Inferior parietal cortex (tissue), 1 donor: ENCODE data around the gene ZP3.
"Not testable (repeated sequence)": the region's sequence is repeated elsewhere in the genome, so short reads cannot be mapped to it uniquely, and the experiment has no call there.

Experiments used
- DNase-seq: peaks from one replicate; pipeline ENCODE4 v3.0.0-alpha.2; 2016; ENCODE audit errors: extremely low spot score

Gene ZP3

DNA sequence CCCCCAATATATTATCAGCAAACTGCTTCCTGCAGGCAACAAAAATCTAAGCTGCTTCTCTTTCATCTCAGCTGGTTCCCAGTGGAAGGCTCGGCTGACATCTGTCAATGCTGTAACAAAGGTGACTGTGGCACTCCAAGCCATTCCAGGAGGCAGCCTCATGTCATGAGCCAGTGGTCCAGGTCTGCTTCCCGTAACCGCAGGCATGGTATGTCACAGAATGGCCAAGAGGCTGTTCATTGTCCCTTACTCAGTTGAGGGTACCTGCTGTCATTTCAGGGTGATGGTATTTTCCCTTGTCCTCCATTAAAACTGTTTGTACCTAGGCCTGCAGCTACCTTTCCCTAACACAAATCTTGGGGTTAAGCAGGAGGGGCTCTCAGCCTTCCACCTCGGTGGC, 15.7 kb downstream of the ZP3 start:
- not testable (repeated sequence) for DNase-seq

DNA sequence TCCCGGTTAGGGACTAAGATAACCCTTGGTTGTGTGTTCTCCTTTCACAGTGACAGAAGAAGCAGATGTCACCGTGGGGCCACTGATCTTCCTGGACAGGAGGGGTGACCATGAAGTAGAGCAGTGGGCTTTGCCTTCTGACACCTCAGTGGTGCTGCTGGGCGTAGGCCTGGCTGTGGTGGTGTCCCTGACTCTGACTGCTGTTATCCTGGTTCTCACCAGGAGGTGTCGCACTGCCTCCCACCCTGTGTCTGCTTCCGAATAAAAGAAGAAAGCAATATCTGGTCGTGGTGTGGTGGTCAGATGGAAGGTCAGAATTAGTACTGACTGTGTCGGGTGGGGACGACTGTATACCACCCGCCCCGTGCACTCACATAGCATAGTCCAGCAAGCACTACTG, 17.0 kb downstream of the ZP3 start:
- DNase-seq: not testable (repeated sequence)

DNA sequence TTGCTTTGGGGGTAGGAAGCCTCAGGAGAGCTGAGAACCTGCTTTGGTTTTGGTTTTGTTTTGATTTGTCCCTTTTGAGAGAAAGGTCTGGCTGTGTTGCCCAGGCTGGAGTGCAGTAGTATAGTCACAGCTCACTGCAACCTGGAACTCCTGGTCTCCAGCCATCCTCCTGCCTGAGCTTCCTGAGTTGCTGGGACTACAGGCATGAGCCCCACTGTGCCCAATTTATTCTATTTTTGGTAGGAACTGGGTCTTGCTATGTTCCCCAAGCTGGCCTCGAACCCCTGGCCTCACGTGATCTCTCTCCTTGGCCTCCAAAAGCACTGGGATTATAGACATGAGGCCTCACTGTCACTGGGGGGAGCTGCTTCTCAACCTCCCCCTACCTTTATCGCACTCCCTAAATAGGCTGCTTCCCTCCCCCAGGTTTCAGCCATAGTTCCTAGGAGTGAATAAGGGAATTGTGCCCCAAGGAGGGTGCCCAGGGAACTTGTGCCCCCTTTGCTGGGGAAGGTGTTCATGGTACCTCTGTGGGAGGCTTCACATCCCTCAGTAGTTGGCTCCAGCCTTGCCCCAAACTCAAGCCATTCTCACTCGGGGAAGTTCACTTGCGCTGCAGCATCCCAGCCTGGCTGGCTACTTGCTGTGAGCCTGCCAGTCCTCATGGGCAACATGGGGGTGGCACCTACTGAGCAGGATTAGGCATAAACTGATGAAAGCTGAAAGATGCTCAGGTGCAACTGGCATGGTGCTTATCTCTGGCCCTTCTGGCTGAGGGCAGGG, 18.1 kb downstream of the ZP3 start:
- not testable (repeated sequence) for DNase-seq

DNA sequence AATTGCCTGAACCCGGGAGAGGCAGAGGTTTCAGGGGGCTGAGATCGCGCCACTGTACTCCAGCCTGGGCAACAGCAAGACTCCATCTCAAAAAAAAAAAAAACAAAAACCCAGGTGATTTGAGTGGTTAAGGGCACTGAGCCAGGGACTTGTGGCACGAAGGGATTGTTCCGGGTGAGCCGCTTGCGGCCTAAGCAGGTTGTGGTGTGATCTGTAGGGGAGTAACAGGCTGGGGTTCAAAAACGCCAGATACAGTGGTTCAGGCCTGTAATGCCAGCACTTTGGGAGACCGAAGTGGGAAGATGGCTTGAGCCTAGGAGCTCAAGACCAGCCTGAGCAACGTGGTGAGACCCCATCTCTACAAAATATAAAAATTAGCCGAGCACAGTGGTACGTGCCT, 19.1 kb downstream of the ZP3 start:
- DNase-seq: not testable (repeated sequence)

DNA sequence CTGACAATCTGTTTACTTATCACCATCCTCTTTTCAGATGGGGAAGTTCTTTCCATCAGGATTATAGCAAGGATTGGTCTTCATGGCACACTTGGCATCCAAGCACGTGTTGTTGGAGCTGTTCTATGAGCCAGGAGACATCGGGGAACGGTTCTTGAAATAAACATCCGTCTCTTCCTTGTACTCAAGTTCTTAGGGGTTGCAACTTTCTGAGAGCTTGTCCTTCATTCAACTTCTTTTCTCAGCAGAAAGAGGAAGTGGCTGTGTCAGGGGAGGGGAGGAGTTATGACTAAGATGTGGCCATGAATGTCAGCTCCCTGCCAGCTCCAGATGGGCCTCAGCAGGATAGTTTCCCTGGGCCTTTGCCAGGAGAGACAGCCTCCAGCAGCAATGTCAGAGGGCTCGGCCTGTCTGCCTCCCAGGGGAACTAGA, 20.8 kb downstream of the ZP3 start:
- DNase-seq: not testable (repeated sequence)

DNA sequence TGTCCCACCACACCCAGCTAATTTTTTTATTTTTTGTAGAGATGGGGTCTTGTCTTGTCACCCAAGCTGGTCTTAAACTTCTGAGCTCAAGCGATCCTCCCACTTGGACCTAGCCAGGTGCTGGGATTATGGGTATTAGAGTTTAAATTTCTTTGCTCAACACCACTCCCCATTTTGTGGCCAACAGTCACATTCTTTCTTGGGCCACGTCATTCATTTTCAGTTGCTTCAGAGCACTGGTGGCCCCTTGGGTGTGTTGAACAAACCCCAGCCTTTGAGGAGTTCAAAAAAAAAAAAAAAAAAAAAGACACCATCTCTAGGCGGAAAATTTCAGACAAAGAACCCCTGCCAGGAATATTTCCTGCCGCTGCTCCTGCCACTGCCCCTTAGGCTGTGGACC, 32.3 kb downstream of the ZP3 start:
- not testable (repeated sequence) for DNase-seq

DNA sequence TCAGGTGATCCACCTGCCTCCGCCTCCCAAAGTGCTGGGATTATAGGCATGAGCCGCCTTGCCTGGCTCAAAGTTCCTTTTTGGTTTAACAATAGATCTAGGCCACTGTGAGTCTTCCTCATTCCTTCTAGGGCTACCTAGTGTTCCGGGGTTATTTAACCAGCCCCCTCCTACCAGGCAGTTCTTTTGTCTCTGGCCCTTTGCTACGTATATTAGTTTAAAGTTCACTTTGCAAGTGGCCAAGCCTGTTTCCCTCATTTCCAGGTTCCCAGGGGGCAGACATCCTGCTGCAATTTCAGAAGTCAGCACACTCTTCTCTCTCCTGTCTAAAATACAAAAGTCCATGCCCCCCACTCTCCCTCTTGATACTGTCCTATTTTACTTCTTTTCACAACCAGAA, 33.8 kb downstream of the ZP3 start:
- not testable (repeated sequence) for DNase-seq

DNA sequence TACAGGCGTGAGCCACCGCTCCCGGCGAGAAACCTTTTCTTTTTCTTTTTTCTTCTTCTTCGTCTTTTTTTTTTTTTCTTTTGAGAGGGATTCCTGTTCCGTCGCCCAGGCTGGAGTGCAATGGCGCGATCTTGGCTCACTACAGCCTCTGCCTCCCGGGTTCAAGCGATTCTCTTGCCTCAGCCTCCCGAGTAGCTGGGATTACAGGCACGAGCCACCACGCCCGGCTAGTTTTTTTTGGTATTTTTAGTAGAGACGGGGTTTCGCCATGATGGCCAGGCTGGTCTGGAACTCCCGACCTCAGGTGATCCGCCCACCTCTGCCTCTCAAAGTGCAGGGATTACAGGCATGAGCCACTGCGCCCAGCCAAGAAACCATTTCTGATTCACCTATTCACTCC, 36.0 kb downstream of the ZP3 start:
- not testable (repeated sequence) for DNase-seq

DNA sequence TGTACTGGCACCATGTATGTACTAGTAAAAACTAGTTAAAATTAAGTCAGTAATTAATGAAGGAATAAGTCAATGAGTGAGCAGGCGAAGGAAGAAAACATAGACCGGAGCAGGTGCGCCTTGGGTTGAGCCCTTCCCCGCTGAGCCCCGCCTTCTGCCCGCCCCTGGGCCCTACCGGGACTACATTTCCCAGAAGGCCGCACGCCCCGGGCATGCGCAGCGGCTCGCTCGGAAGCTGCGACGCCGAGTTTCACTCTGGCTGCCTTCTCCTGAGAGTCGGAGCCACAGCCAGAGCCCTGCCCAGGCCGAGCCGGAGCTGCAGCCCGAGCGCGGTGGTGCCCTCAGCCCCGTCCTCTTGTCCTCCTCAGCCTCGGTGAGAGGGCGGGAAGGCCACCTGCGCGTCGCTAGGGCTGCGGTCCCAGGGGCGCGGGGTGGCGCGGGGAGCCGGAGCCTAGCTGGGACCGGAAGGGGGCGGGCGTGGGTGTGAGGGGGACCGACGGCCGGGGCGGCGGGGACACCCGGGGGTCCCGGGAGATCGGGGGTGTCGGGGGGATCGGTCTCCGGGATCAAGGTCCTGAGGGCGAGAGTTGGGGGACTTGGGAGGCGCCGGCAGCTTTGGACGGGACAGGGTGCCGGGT, 36.8 kb downstream of the ZP3 start, which contains the start of gene DTX2:
Gene DTX2, plus strand, starts transcription at position 246 of the 638 bp plus-strand sequence. CDS start 18,801 bp downstream, outside the sequence.
- DNase-seq: not testable (repeated sequence)

DNA sequence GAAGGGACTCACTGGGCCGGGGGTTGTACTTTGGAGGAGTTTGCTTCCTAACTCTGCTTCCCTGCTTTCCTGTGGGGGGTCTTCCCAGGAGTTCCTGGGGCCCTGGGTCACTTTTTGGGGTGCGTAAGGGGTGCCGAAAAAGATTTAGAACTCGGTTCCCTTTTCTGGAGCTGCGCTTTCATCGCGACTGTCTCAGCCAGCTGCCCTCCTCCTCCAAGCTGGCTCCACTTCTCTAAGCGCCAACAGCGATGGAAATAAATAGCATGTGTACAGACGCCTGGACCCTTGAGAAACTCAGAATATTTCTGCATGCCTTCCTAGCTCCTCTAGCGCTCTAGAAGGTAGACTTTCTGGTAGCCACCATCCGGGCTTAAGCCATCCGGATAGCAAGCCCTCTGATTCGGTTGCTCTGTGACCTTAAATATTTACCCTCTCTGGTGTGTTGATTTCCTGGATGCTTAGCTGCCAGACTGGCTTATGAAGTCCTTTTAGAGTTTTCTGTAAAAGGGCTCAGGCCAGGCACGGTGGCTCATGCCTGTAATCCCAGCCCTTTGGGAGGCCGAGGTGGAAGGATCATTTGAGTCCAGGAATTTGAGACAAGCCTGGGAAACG, 37.6 kb downstream of the ZP3 start:
- not testable (repeated sequence) for DNase-seq

DNA sequence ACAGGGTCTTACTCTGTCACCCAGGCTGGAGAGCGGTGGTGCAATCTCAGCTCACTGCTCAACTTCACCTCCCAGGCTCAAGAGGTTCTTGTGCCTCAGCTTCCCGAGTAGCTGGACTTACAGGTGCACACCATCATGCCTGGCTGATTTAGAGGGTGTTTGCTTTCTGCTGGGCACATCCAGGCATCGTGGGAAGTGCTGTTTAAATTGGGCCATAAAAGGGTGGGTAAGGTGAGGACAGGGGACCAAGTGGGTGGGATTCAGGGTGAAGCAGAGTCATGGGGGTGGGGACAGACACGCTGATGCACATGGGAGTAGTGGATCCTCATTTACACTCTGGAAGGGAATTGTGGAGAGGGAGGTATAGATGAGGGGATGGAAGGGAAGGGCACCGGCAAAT, 40.2 kb downstream of the ZP3 start:
- DNase-seq: not testable (repeated sequence)

DNA sequence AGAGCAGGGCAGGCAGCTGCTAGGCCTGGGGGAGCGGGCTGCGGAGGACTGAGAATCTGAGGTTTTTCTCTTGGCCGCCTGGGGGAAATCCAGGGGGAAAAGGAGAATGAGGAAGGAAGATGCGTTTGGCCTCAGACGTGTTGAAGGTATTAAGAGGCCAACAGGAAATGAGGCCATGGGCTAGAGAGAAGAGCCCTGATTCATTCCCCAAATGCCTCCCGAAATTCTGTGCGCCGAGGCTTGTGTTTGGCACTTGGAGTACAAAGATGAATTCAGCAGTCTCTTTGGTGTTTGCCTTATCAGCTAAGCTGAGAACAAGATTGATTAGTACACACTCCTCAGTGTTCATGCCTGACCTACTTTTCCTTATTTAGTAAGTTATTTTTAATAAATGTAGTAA, 41.2 kb downstream of the ZP3 start:
- not testable (repeated sequence) for DNase-seq

DNA sequence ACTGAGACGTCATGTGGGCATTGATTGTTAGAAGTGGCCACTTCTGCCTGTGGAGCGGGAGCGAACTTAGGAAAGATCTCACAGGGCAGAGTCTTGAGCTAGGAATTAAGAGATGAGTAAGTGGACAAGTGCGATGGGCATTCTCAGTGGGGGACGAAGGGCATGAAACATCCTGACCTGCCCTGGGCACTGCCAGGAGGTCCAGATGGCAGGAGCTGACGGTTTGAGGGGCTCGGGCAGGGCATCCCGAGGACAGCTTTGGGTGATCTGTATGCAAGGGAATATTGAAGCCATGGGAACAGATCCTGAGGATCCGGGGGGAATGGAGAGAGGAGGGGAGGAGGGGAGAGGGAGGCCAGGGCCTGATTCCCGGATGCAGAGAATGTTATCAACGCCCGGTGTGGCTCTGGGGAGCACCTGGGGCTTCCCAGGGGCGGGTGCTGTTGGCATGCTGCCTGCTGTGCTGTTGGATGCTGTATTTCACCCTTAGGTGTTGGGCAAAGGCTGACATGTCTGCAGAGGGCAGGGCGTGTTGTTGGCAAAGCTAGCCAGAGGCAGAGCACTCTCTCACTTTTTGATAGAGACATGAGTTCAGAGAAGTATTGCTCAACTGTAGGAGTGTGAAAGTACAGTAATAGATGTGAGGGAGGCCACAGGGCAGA, 43.1 kb downstream of the ZP3 start:
- not testable (repeated sequence) for DNase-seq

DNA sequence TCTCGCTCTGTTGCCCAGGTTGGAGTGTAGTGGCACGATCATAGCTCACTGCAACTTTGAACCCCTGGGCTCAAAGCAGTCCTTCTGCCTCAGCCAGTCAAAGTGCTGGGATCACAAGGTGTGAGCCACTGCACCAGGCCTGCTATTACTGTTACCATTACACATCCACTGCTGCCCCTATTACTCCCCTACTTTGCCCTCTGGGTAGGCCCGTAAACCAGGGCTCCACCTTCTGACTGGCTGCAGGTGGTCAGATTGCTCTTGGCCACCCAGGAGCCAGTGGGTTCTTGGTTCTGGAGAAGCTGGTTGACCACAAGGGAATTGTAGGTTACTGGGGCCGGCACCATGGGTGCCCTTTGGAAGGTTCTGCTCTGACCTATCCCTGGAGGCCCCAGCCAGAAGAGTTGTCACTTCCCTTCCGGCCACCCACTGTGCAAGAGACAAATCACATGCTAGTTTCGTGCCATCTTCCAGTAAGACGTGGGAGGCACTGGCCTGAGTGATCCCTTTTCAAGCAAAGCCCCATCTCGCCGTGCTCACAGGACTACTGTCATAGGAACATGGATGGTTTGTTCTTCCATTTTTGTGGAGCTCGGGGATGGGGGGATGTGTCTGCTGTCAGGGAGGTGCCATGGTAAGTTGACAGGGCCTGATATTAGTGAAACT, 46.9 kb downstream of the ZP3 start:
- not testable (repeated sequence) for DNase-seq

DNA sequence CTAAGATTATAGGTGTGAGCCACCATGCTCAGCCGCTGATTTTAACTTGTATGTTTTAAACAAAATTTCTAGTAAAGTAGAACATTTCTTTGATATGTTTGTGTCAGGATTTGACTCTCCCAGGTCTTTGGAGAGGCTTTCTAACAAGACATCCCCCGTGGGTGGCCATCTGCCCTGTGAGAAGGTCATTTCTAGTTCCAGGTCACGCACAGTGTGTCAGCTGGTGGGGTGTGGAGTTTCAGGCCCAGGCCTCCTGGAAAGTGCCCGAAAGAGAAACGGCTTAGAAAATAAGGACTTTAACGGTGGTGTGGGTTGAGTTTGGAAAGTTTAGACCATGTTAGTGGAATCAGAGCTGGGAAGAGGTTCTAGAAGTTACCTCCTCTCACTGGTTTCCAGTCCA, 48.3 kb downstream of the ZP3 start:
- DNase-seq: not testable (repeated sequence)

DNA sequence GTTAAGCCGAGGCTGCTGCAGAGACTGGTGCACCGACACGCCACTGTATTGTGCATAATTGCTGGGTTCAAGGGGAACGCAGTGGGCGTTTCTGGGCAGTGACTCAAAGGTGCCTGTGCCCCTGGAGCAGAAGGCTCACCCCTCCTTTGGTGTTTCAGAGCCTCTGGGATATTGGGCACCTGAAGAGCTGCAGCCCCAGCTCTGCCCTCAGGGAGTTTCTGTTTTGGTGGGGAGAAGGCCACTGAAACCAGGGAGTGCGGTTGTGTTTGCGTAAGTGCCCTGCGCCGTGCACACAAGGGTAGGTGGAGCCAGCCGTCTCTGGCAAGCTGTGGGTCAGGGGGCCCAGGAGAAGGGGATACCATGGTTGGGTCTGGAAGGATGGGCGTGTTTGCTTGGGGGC, 51.5 kb downstream of the ZP3 start:
- DNase-seq: not testable (repeated sequence)

DNA sequence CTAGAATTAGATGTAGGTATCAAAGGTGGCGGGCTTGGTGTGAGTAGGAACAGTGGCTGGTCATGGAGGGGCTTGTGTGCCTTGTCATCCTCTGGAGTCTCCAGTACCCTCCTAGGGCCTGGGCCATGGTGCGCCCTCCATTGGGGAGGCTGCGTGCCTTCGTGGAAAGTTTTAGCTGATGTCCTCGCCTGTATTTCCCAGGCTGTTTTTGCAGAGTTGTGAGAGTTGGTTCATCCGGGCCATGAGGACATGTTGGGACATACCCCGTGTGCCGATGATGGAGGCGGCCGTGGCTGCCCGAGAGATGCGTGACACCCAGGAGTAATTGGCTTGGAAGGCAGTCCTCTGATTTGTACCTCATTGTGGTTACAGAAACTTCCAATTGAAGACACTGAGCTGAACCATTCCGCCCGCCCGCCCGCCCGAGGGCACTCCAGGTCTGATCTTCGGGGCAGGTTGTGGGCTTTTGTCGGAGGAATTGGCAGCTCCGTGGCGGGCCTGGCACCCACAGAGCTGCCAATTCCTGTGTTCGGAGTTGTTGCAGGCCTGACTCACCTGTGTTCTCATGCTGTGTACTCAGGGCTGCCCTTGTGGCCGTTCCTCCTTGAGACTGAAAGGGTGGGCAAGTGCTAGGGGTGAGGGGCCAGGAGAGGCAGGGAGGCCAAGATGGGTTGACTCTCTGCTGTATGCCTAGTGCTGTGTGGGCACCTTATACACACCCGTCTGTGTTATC, 52.2 kb downstream of the ZP3 start:
- not testable (repeated sequence) for DNase-seq

DNA sequence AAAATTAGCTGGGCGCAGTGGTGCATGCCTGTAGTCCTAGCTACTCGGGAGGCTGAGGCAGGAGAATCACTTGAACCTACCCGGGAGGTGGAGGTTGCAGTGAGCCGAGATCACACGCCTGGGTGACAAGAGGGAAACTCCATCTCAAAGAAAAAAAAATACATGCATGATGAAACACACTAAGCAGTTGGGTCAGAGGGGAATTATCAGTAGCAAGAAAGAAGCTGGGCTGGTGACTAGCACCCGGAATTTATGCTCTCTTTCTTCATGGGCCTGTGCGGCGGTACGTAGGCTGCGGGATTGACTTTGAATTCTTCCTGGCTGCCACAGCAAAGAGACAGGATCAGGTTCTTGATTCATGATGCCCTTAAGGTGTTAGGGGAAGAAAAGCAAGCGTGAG, 54.9 kb downstream of the ZP3 start:
- not testable (repeated sequence) for DNase-seq

DNA sequence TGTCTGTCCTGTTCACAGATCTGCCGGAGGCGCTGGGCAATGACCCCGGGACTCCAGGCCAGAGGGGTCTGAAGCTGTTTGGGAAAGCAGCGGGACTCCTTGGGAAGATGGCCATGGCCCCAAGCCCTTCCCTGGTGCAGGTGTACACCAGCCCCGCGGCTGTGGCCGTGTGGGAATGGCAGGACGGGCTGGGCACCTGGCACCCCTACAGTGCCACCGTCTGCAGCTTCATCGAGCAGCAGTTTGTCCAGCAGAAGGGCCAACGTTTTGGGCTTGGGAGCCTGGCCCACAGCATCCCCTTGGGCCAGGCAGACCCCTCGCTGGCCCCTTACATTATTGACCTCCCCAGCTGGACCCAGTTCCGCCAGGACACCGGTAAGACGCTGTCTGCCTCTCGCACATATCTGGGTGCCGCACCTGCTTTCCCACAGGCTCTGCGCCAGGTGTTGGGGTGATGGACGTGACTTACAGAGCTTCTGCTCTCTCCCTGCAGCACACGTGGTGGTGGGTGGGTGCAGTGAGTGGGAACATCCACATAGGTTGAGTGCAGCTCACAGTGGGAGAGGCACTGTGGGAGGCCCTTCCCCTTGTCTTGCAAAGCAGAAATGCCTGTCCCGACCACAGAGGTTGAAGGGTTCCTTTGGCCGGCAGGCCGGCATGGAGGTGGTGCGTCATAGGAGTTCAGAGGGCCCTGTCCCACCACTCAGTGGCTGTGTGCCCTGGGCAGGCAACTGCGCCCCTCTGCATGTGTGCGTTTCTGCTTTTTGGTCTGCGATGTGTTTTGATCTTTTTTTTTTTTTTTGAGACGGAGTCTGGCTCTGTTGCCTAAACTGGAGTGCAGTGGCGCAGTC, 55.9 kb downstream of the ZP3 start:
- not testable (repeated sequence) for DNase-seq

DNA sequence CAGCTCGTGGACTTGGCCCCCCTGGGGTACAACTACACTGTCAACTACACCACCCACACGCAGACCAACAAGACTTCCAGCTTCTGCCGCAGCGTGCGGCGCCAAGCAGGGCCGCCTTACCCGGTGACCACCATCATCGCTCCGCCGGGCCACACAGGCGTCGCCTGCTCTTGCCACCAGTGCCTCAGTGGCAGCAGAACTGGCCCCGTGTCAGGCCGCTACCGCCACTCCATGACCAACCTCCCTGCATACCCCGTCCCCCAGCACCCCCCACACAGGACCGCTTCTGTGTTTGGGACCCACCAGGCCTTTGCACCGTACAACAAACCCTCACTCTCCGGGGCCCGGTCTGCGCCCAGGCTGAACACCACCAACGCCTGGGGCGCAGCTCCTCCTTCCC, 57.9 kb downstream of the ZP3 start:
- DNase-seq: not testable (repeated sequence)
